Measurements from ENCODE around the gene TMEM143. TPM values are rescaled to one million over a fixed set of nuclear protein-coding genes. Genes with fewer than 3 reads are reported as not detected.

The TMEM143 gene
- total and polyA plus RNA-seq, 4 experiments from 2014 or later = 3.8 to 31.8 (median 17.9) TPM

GRCh38 chr19:48332662-48333466 lies 30.9 kb downstream of the TMEM143 start:
- Mint-ChIP-seq H3K27me3 (no peaks in the 10 kb centered on the region), H3K4me3 (peak overlapping the region; percentile 88 to 97 (median 94)), H3K27ac (peak overlapping the region; percentile 94 to 99 (median 98)), H3K4me1 (peaks cover 26 to 67% (median 41%) of the 10 kb centered on the region in 4 donors), H3K36me3 (peaks cover 22 to 36% of the 10 kb centered on the region in 2 donors), H3K9me3 (peaks cover 0 to 1% (median 0%) of the 10 kb centered on the region in 8 donors)
- CTCF ChIA-PET (ENCODE audit: partially characterized antibody) = interaction anchor here (1.1 to 8.2 kb wide), 17 partner anchors 8 to 284 kb away, joined by 3 to 278 read pairs (median 7); partner anchors contain the start of genes EMP3, KDELR1, SYNGR4 and TMEM143
- H3K27ac ChIP-seq (ENCODE audit: low read depth, low read length) = peak overlapping the region; percentile 99
- peak; percentile 92 to 100 (median 99) for DNase-seq
- peak overlapping the region; percentile 81 to 93 for H3K4me3 ChIP-seq (ENCODE audit: low read length in 2 of 2)
- intact Hi-C loops (cut with micrococcal nuclease) = loop anchor here (1.0 to 2.0 kb wide), 5 partner anchors 12 to 275 kb away; partner anchors contain the start of genes CYTH2 and TMEM143
- no peaks in the 10 kb centered on the region for H3K27me3 ChIP-seq (ENCODE audit: insufficient read depth, low read length)
- H3K9me3 ChIP-seq (ENCODE audit: control insufficient read depth in 1 of 2, low read length in 2 of 2) = no peaks in the 10 kb centered on the region
- H3K4me1 ChIP-seq (ENCODE audit: insufficient read depth, low read length) = peaks cover 57% of the 10 kb centered on the region
- POLR2A ChIA-PET (ENCODE audit: partially characterized antibody) = interaction anchor here (0.5 to 9.9 kb wide), 25 partner anchors 8 to 1544 kb away, joined by 3 to 516 read pairs (median 4); partner anchors contain the start of genes AKT1S1, CARD8, DBP and EMP3
- H3K36me3 ChIP-seq (ENCODE audit: insufficient read depth, low read length) = peaks cover 22% of the 10 kb centered on the region

GRCh38 chr19:48332351-48332661 lies 31.4 kb downstream of the TMEM143 start:
- H3K36me3 ChIP-seq (ENCODE audit: insufficient read depth, low read length) = peaks cover 28% of the 10 kb centered on the region
- Mint-ChIP-seq H3K9me3 (peaks cover 0 to 1% (median 0%) of the 10 kb centered on the region in 8 donors), H3K36me3 (peaks cover 24 to 39% of the 10 kb centered on the region in 2 donors), H3K4me1 (peaks cover 30 to 72% (median 46%) of the 10 kb centered on the region in 4 donors), H3K4me3 (peak overlapping the region; percentile 88 to 97 (median 94)), H3K27me3 (no peaks in the 10 kb centered on the region), H3K27ac (peak overlapping the region; percentile 94 to 99 (median 98))
- DNase-seq = no peak
- H3K4me1 ChIP-seq (ENCODE audit: insufficient read depth, low read length) = peaks cover 63% of the 10 kb centered on the region
- peak overlapping the region; percentile 53 to 63 for H3K4me3 ChIP-seq (ENCODE audit: low read length in 2 of 2)
- intact Hi-C loops (cut with micrococcal nuclease) = loop anchor here (2.0 kb wide), 2 partner anchors 30 to 136 kb away; partner anchors contain the start of genes CYTH2 and TMEM143
- H3K27me3 ChIP-seq (ENCODE audit: insufficient read depth, low read length) = no peaks in the 10 kb centered on the region
- POLR2A ChIA-PET (ENCODE audit: partially characterized antibody) = interaction anchor here (0.5 to 9.9 kb wide), 21 partner anchors 9 to 1544 kb away, joined by 3 to 516 read pairs (median 4); partner anchors contain the start of genes AKT1S1, CARD8, DBP and EMP3
- peak overlapping the region; percentile 61 for H3K27ac ChIP-seq (ENCODE audit: low read depth, low read length)
- CTCF ChIA-PET (ENCODE audit: partially characterized antibody) = interaction anchor here (1.1 to 8.2 kb wide), 9 partner anchors 7 to 68 kb away, joined by 3 to 278 read pairs (median 10); partner anchors contain the start of genes EMP3 and KDELR1
- H3K9me3 ChIP-seq (ENCODE audit: control insufficient read depth in 1 of 2, low read length in 2 of 2) = no peaks in the 10 kb centered on the region

- peak; percentile 88 to 92 (median 90) for DNase-seq
- no peaks in the 10 kb centered on the region for H3K27me3 ChIP-seq (ENCODE audit: insufficient read depth, low read length)
- ChIA-PET CTCF (ENCODE audit: partially characterized antibody) (interaction anchor here (1.2 to 8.2 kb wide), 2 partner anchors 10 to 34 kb away, joined by 3 to 278 read pairs; partner anchors contain the start of genes SYNGR4 and TMEM143), POLR2A (ENCODE audit: partially characterized antibody) (interaction anchor here (0.6 to 9.9 kb wide), 9 partner anchors 9 to 316 kb away, joined by 4 to 516 read pairs (median 4); partner anchors contain the start of genes CA11, CARD8, EMP3 and KDELR1)
- Mint-ChIP-seq H3K9me3 (peaks cover 0 to 1% (median 0%) of the 10 kb centered on the region in 8 donors), H3K27ac (peak overlapping the region; percentile 91 to 99 (median 97)), H3K27me3 (no peaks in the 10 kb centered on the region), H3K36me3 (peaks cover 27 to 52% of the 10 kb centered on the region in 2 donors), H3K4me3 (peak overlapping the region; percentile 82 to 91 (median 87)), H3K4me1 (peaks cover 34 to 91% (median 58%) of the 10 kb centered on the region in 4 donors)
- peak overlapping the region; percentile 52 to 55 for H3K4me3 ChIP-seq (ENCODE audit: low read length in 2 of 2)
- H3K36me3 ChIP-seq (ENCODE audit: insufficient read depth, low read length) = peaks cover 31% of the 10 kb centered on the region
- peak overlapping the region; percentile 75 for H3K27ac ChIP-seq (ENCODE audit: low read depth, low read length)
- no peaks in the 10 kb centered on the region for H3K9me3 ChIP-seq (ENCODE audit: control insufficient read depth in 1 of 2, low read length in 2 of 2)
- intact Hi-C loops (cut with micrococcal nuclease) = no loop called here
- H3K4me1 ChIP-seq (ENCODE audit: insufficient read depth, low read length) = peaks cover 72% of the 10 kb centered on the region
These were observed 33.6 kb downstream of the TMEM143 start for GRCh38 chr19:48330012-48330681.

GRCh38 chr19:48329167-48329891 lies 34.4 kb downstream of the TMEM143 start:
- peak overlapping the region; percentile 91 to 99 (median 97) for H3K27ac Mint-ChIP-seq
- Histone ChIP-seq H3K9me3 (ENCODE audit: control insufficient read depth in 1 of 2, low read length in 2 of 2) (no peaks in the 10 kb centered on the region), H3K27ac (ENCODE audit: low read depth, low read length) (peak overlapping the region; percentile 75), H3K27me3 (ENCODE audit: insufficient read depth, low read length) (no peaks in the 10 kb centered on the region), H3K36me3 (ENCODE audit: insufficient read depth, low read length) (peaks cover 31% of the 10 kb centered on the region), H3K4me1 (ENCODE audit: insufficient read depth, low read length) (peaks cover 76% of the 10 kb centered on the region), H3K4me3 (ENCODE audit: low read length in 2 of 2) (peak overlapping the region; percentile 52 to 55)
- H3K4me3 Mint-ChIP-seq = peak overlapping the region; percentile 82 to 91 (median 87)
- ChIA-PET CTCF (ENCODE audit: partially characterized antibody) (interaction anchor here (8.2 kb wide), 1 partner anchor 9 kb away, joined by 278 read pairs; a partner anchor contains a TSS), POLR2A (ENCODE audit: partially characterized antibody) (interaction anchor here (0.6 to 9.9 kb wide), 8 partner anchors 8 to 316 kb away, joined by 3 to 516 read pairs (median 8); partner anchors contain the start of genes CA11, CARD8, EMP3 and KDELR1)
- intact Hi-C loops (cut with micrococcal nuclease) = no loop called here
- peaks cover 27 to 53% of the 10 kb centered on the region in 2 donors for H3K36me3 Mint-ChIP-seq
- peaks cover 35 to 92% (median 59%) of the 10 kb centered on the region in 4 donors for H3K4me1 Mint-ChIP-seq
- peaks cover 0 to 1% (median 0%) of the 10 kb centered on the region in 8 donors for H3K9me3 Mint-ChIP-seq
- no peaks in the 10 kb centered on the region for H3K27me3 Mint-ChIP-seq
- DNase-seq = peak; percentile 33 to 79 (median 49)

- Histone ChIP-seq H3K27me3 (ENCODE audit: insufficient read depth, low read length) (no peaks in the 10 kb centered on the region), H3K9me3 (ENCODE audit: control insufficient read depth in 1 of 2, low read length in 2 of 2) (no peaks in the 10 kb centered on the region), H3K4me3 (ENCODE audit: low read length in 2 of 2) (peak within 1 kb of the TSS; percentile 96 to 98), H3K36me3 (ENCODE audit: insufficient read depth, low read length) (peaks cover 26% of the 10 kb centered on the region), H3K27ac (ENCODE audit: low read depth, low read length) (peak within 1 kb of the TSS; percentile 99), H3K4me1 (ENCODE audit: insufficient read depth, low read length) (peaks cover 83% of the 10 kb centered on the region)
- CTCF ChIA-PET (ENCODE audit: partially characterized antibody) = interaction anchor here (0.9 to 1.3 kb wide), 2 partner anchors 8 to 39 kb away, joined by 5 to 8 read pairs; partner anchors contain the start of genes SYNGR4 and TMEM143
- Mint-ChIP-seq H3K27me3 (no peaks in the 10 kb centered on the region), H3K9me3 (peaks cover 0 to 1% (median 0%) of the 10 kb centered on the region in 8 donors), H3K27ac (peak within 1 kb of the TSS; percentile 98 to 100 (median 100)), H3K4me1 (peaks cover 48 to 93% (median 70%) of the 10 kb centered on the region in 4 donors), H3K36me3 (peaks cover 24 to 40% of the 10 kb centered on the region in 2 donors), H3K4me3 (peak within 1 kb of the TSS; percentile 89 to 97 (median 94))
- intact Hi-C loops (cut with micrococcal nuclease) = no loop called here
- peak; percentile 86 to 93 (median 88) for DNase-seq
- POLR2A ChIA-PET (ENCODE audit: partially characterized antibody) = interaction anchor here (0.8 to 8.7 kb wide), 6 partner anchors 8 to 185 kb away, joined by 3 to 516 read pairs (median 8); partner anchors contain the start of genes CARD8, SYNGR4, TMEM143 and ZSWIM9
These were observed 38.4 kb downstream of the TMEM143 start, which contains the start of gene EMP3 for GRCh38 chr19:48325265-48325910. Gene EMP3 (plus strand): TSS chr19:48325552. CDS start chr19:48326845, 1,293 bp downstream.
